ENCODE data around the gene C15orf61.

C15orf61 gene

DNA sequence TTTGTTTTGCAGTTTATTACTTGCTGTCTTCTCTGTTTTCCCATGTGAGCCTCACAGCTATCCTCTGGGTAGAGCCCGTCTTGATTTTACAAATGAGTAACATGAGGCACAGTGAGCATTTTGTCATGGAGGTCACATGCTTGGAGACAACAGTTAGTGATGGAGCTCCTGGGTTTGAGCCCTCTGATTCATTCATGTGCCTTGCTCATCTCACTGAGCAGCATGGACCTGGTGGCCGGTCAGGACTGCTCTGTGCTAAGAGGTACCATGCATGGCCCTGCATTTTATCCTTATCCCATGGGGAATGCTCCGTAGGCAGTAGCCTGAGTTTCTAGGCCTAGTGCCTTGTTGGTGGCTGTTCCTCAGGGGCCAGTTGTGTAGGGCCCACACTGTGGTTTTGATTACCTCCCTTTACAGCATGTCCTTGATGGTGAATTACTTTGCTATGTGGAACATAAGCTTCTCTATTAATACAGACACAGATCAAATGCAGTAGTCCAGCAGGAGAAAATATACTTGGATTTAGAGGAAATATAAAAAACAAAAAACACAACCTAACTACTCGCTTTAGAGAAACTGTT, 57.2 kb downstream of the C15orf61 start:
- intact Hi-C loops (cut with DNase I) = no loop called here
- no peak for DNase-seq

DNA sequence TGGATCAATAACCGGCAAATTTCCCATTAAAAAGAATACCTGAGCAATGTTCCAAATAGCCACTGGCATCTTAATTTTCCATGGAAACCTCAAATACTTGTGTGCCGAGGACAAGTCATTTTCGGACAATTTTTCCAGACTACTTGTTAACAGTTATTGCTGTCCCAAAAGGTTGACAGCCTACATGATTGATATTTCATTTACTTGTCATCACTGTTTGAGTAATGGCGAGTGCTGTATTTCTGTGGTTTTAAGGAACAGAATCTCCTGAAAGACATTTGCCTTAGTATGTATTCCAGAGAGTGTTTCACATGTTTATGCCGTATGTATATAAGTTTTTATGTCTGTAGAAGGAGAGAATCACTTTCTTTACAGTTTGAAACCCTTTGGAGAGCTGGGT, 58.2 kb downstream of the C15orf61 start:
- no peak for DNase-seq
- intact Hi-C loops (cut with DNase I) = no loop called here

Measured in posterior cingulate gyrus (tissue), 11 donors.